Activated CD8-positive, alpha-beta T cell treated with anti-CD3 and anti-CD28 coated beads, Interleukin-2, amount 10 ng/mL, durations not matched to agents 7 days and 5 days (primary cell): ENCODE results near the gene ZBTB9. TPM values are rescaled to one million over a fixed set of nuclear protein-coding genes. Genes with fewer than 3 reads are reported as not detected.

Experiments used
- ATAC-seq: fragments of 150-1000 bp; cut with Tn5 transposase; one replicate; pipeline ENCODE4 v1.10.0; 2021; ENCODE audit warnings: moderate library complexity
- CTCF ChIA-PET: fragments of 350-600 bp; sonication (Branson Sonifier 250); formaldehyde crosslinking; loops from one replicate; lab custom pipeline; 2021; ENCODE audit warnings: antibody characterized with exemption; lab: Charles Lee
- POLR2A ChIA-PET: fragments of 350-600 bp; sonication (Branson Sonifier 250); formaldehyde crosslinking; loops from one replicate; lab custom pipeline; 2021; ENCODE audit warnings: antibody characterized with exemption; lab: Charles Lee
- DNase-seq: peaks from one replicate; pipeline ENCODE4 v3.0.0-alpha.2; 2020
- H3K27ac Mint-ChIP-seq: one replicate; pipeline ENCODE4 v1.8.0; 2021; ENCODE audit warnings: mild to moderate bottlenecking, mixed read lengths
- H3K27me3 Mint-ChIP-seq: one replicate; pipeline ENCODE4 v1.8.0; 2021; ENCODE audit warnings: low read depth, mixed read lengths
- H3K36me3 Mint-ChIP-seq: one replicate; pipeline ENCODE4 v1.8.0; 2021; ENCODE audit warnings: low read depth, mixed read lengths
- H3K4me1 Mint-ChIP-seq: one replicate; pipeline ENCODE4 v1.8.0; 2021; ENCODE audit warnings: low read depth, mixed read lengths
- H3K4me3 Mint-ChIP-seq: one replicate; pipeline ENCODE4 v1.8.0; 2021; ENCODE audit warnings: mild to moderate bottlenecking, mixed read lengths
- H3K9me3 Mint-ChIP-seq: one replicate; pipeline ENCODE4 v1.8.0; 2022; ENCODE audit warnings: mixed read lengths; ENCODE audit not compliant: insufficient read depth
- total RNA-seq, 2 experiments: library from RNA; stranded (reverse); gene quantifications; one replicate each; pipeline ENCODE4 v1.2.3, GENCODE V29; 2021

Gene ZBTB9
- total RNA-seq, 2 experiments from 2014 or later: 7.3 to 9.0 TPM

DNA sequence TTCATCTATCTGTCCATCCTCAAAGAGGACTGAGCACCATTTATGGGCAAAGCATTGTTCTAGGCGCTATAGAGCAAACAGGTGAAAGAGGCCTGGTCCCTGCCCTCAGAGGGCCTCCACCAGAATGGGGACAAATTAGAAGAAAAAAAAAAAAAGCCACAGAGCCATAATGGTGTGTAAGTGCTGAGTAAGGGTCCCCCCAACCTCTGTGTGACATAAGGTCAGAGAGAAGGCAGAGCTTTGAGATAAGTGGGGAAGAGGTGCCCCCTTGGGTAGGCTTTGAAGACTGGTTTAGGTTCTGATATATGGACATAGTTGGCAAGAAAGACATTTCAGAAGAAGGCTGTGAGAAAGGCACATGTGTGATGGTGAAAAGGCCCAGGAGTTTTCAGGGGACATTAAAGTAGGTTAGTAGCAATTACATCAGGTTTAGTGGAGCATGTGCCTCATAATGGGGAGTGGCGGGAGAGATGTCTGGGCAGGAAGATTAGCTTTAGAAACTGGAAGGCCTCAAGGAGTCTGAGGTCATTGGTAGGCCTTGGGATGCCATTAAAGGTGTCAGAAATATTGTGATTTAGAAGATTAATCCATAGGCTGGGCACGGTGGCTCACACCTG, 15.3 kb upstream of the ZBTB9 start:
- Mint-ChIP-seq H3K4me1 (peaks cover 2% of the 10 kb centered on the region), H3K27ac (peak overlapping the region; percentile 9), H3K4me3 (no peak overlapping the region), H3K36me3 (peaks cover 40% of the 10 kb centered on the region), H3K27me3 (no peaks in the 10 kb centered on the region), H3K9me3 (no peaks in the 10 kb centered on the region)
- ATAC-seq (no peak), DNase-seq (no peak)
- CTCF ChIA-PET: interaction anchor here (1.5 to 1.9 kb wide), 2 partner anchors 8 to 10 kb away, joined by 5 to 6 read pairs; no protein-coding TSS in a partner anchor
- POLR2A ChIA-PET: interaction anchor here (0.6 kb wide), 1 partner anchor 8 kb away, joined by 4 read pairs; no protein-coding TSS in a partner anchor

- no peaks in the 10 kb centered on the region for H3K9me3 Mint-ChIP-seq
- H3K36me3 Mint-ChIP-seq: peaks cover 47% of the 10 kb centered on the region
- no peaks in the 10 kb centered on the region for H3K27me3 Mint-ChIP-seq
- no peak overlapping the region for H3K4me3 Mint-ChIP-seq
- ATAC-seq (no peak), DNase-seq (no peak)
- H3K27ac Mint-ChIP-seq: no peak overlapping the region
- CTCF ChIA-PET: interaction anchor here (1.5 to 1.9 kb wide), 2 partner anchors 9 to 11 kb away, joined by 5 to 6 read pairs; no protein-coding TSS in a partner anchor
- H3K4me1 Mint-ChIP-seq: no peaks in the 10 kb centered on the region
- POLR2A ChIA-PET: no interaction called here
Observed at GRCh38 chr6:33439956-33440648, 14.3 kb upstream of the ZBTB9 start.

- Mint-ChIP-seq H3K4me1 (no peaks in the 10 kb centered on the region), H3K4me3 (no peak overlapping the region), H3K27ac (no peak overlapping the region), H3K9me3 (no peaks in the 10 kb centered on the region), H3K27me3 (no peaks in the 10 kb centered on the region), H3K36me3 (peaks cover 46% of the 10 kb centered on the region)
- CTCF ChIA-PET: interaction anchor here (1.9 kb wide), 1 partner anchor 10 kb away, joined by 6 read pairs; no protein-coding TSS in a partner anchor
- ATAC-seq (no peak), DNase-seq (no peak)
- POLR2A ChIA-PET: interaction anchor here (0.6 to 0.9 kb wide), 2 partner anchors 10 to 184 kb away, joined by 3 read pairs; no protein-coding TSS in a partner anchor
Observed at GRCh38 chr6:33440649-33441309, 13.6 kb upstream of the ZBTB9 start.

GRCh38 chr6:33441457-33441856, 12.9 kb upstream of the ZBTB9 start:
- Mint-ChIP-seq H3K36me3 (peaks cover 51% of the 10 kb centered on the region), H3K4me1 (no peaks in the 10 kb centered on the region), H3K27ac (peak overlapping the region; percentile 29), H3K27me3 (no peaks in the 10 kb centered on the region), H3K9me3 (no peaks in the 10 kb centered on the region), H3K4me3 (no peak overlapping the region)
- DNase-seq: no peak
- ChIA-PET POLR2A (interaction anchor here (0.6 to 0.9 kb wide), 2 partner anchors 11 to 183 kb away, joined by 3 read pairs; no protein-coding TSS in a partner anchor), CTCF (no interaction called here)
- ATAC-seq: no peak

DNA sequence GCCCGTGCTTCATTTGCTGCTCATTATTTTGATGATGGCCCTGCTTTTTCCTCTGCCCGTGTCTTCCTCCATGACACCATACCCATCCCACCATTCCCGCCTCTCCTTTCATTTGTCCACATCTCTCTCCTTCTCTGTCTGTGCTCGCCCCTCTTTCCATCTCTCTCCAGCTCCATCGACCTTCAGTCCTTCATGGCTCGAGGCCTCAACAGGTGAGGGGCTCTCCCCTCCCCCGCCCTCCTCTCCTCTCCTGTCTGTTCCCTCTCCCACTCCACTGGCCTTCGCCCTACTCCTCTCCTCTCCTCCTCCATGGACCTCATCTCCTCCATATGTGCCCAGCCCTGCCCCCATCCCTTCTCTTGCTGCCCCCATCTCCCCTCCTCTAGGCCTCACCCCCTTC, 12.1 kb upstream of the ZBTB9 start:
- H3K4me1 Mint-ChIP-seq: no peaks in the 10 kb centered on the region
- H3K4me3 Mint-ChIP-seq: no peak overlapping the region
- no peak overlapping the region for H3K27ac Mint-ChIP-seq
- peaks cover 48% of the 10 kb centered on the region for H3K36me3 Mint-ChIP-seq
- ATAC-seq: no peak
- no peaks in the 10 kb centered on the region for H3K27me3 Mint-ChIP-seq
- DNase-seq: no peak
- H3K9me3 Mint-ChIP-seq: no peaks in the 10 kb centered on the region
- ChIA-PET CTCF (no interaction called here), POLR2A (no interaction called here)

DNA sequence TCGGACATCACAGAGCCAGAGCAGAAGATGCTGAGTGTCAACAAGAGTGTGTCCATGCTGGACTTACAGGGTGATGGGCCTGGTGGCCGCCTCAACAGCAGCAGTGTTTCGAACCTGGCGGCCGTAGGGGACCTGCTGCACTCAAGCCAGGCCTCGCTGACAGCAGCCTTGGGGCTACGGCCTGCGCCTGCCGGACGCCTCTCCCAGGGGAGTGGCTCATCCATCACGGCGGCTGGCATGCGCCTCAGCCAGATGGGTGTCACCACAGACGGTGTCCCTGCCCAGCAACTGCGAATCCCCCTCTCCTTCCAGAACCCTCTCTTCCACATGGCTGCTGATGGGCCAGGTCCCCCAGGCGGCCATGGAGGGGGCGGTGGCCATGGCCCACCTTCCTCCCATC, 11.4 kb upstream of the ZBTB9 start:
- Mint-ChIP-seq H3K4me1 (no peaks in the 10 kb centered on the region), H3K4me3 (no peak overlapping the region), H3K27ac (no peak overlapping the region), H3K9me3 (no peaks in the 10 kb centered on the region), H3K27me3 (no peaks in the 10 kb centered on the region), H3K36me3 (peaks cover 52% of the 10 kb centered on the region)
- DNase-seq (no peak), ATAC-seq (no peak)
- ChIA-PET POLR2A (no interaction called here), CTCF (no interaction called here)

GRCh38 chr6:33443619-33444504, 10.5 kb upstream of the ZBTB9 start:
- Mint-ChIP-seq H3K27ac (no peak overlapping the region), H3K36me3 (peaks cover 49% of the 10 kb centered on the region), H3K9me3 (no peaks in the 10 kb centered on the region), H3K27me3 (no peaks in the 10 kb centered on the region), H3K4me3 (no peak overlapping the region), H3K4me1 (no peaks in the 10 kb centered on the region)
- DNase-seq: no peak
- no peak for ATAC-seq
- CTCF ChIA-PET: no interaction called here
- POLR2A ChIA-PET: no interaction called here

GRCh38 chr6:33445119-33445603, 9.2 kb upstream of the ZBTB9 start:
- Mint-ChIP-seq H3K36me3 (peaks cover 50% of the 10 kb centered on the region), H3K4me1 (no peaks in the 10 kb centered on the region), H3K4me3 (no peak overlapping the region), H3K27ac (no peak overlapping the region), H3K27me3 (no peaks in the 10 kb centered on the region), H3K9me3 (no peaks in the 10 kb centered on the region)
- DNase-seq (no peak), ATAC-seq (no peak)
- ChIA-PET CTCF (interaction anchor here (0.7 to 1.2 kb wide), 2 partner anchors 9 to 19 kb away, joined by 3 to 4 read pairs; no protein-coding TSS in a partner anchor), POLR2A (interaction anchor here (0.5 kb wide), 1 partner anchor 183 kb away, joined by 3 read pairs; no protein-coding TSS in a partner anchor)

DNA sequence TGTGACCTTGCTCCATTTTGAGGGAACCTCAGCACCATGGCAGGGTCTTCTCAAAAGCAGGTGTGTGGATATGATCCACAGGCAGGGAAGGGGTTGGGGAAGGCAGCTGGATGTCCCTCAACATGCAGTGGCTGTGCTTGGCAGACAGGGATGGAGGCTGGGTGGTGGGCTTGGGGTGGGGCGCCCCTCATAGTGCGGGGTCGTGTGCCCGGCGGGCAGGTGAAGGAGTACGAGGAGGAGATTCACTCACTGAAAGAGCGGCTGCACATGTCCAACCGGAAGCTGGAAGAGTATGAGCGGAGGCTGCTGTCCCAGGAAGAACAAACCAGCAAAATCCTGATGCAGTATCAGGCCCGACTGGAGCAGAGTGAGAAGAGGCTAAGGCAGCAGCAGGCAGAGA, 8.0 kb upstream of the ZBTB9 start:
- Mint-ChIP-seq H3K4me1 (no peaks in the 10 kb centered on the region), H3K36me3 (peaks cover 45% of the 10 kb centered on the region), H3K27me3 (no peaks in the 10 kb centered on the region), H3K9me3 (no peaks in the 10 kb centered on the region), H3K4me3 (no peak overlapping the region), H3K27ac (peak overlapping the region; percentile 45)
- no peak for ATAC-seq
- CTCF ChIA-PET: no interaction called here
- DNase-seq: no peak
- POLR2A ChIA-PET: interaction anchor here (1.2 kb wide), 2 partner anchors 12 to 15 kb away, joined by 3 to 4 read pairs; no protein-coding TSS in a partner anchor

DNA sequence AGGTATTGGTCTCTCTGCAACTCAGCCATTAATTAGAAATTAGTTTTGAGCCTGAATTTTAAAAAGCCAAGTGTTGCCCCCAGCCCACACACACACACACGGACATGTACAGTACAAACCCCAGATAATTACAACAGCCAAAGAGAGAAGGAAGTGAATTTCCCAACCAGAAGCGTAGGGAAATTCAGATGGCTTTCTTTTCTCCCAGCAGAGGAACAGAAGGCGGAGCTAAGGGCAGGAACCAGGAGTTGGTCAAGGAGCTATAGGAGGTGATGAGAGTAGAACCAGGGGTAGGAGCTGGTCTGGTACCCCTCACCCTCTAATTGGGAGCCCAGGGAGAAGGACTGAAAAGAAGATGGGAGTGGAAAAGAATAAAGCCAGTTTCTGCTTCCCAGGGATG, 3.9 kb upstream of the ZBTB9 start:
- Mint-ChIP-seq H3K27me3 (no peaks in the 10 kb centered on the region), H3K9me3 (no peaks in the 10 kb centered on the region), H3K36me3 (peaks cover 29% of the 10 kb centered on the region), H3K4me3 (no peak overlapping the region), H3K4me1 (peaks cover 20% of the 10 kb centered on the region), H3K27ac (no peak overlapping the region)
- DNase-seq: no peak
- ATAC-seq: no peak
- CTCF ChIA-PET: interaction anchor here (0.7 to 2.3 kb wide), 2 partner anchors 19 to 32 kb away, joined by 3 to 9 read pairs; partner anchors contain the start of gene CUTA
- POLR2A ChIA-PET: interaction anchor here (0.9 kb wide), 1 partner anchor 19 kb away, joined by 5 read pairs; no protein-coding TSS in a partner anchor

GRCh38 chr6:33451606-33452005, 2.8 kb upstream of the ZBTB9 start:
- peaks cover 27% of the 10 kb centered on the region for H3K4me1 Mint-ChIP-seq
- H3K4me3 Mint-ChIP-seq: no peak overlapping the region
- H3K36me3 Mint-ChIP-seq: peaks cover 27% of the 10 kb centered on the region
- DNase-seq (no peak), ATAC-seq (no peak)
- no peak overlapping the region for H3K27ac Mint-ChIP-seq
- no peaks in the 10 kb centered on the region for H3K27me3 Mint-ChIP-seq
- ChIA-PET CTCF (interaction anchor here (2.3 kb wide), 1 partner anchor 21 kb away, joined by 9 read pairs; no protein-coding TSS in a partner anchor), POLR2A (no interaction called here)
- H3K9me3 Mint-ChIP-seq: no peaks in the 10 kb centered on the region
